MCF 10A (cell line): Measurements from ENCODE around the gene KLRF2. TPM values are rescaled to one million over a fixed set of nuclear protein-coding genes. Genes with fewer than 3 reads are reported as not detected.

Source experiments
- BruUV-seq: library from RNA; stranded (reverse); fragments of 400-500 nt; replicated peaks from 2 replicates; lab custom pipeline; 2021; lab: Mats Ljungman, UMichigan
- CTCF ChIA-PET: fragments of 300-600 bp; sonication (Branson Sonifier 250); formaldehyde crosslinking; extraction: SDS; loops from one replicate; lab custom pipeline; 2021; ENCODE audit warnings: antibody characterized with exemption, inconsistent platforms; lab: Yijun Ruan, JAX
- POLR2A ChIA-PET: fragments of 300-600, 350-650 bp; sonication (Branson Sonifier 250); formaldehyde crosslinking; extraction: SDS; loops from one replicate; lab custom pipeline; 2020; ENCODE audit warnings: antibody characterized with exemption, inconsistent platforms; lab: Yijun Ruan, JAX
- DNase-seq: peaks from one replicate; pipeline ENCODE4 v3.0.0-alpha.2; 2018; ENCODE audit not compliant: unreplicated experiment
- H3K27ac Mint-ChIP-seq: one replicate; pipeline ENCODE4 v1.8.0; 2022; ENCODE audit warnings: mild to moderate bottlenecking, low read depth, mixed read lengths; ENCODE audit not compliant: unreplicated experiment
- H3K27me3 Mint-ChIP-seq: one replicate; pipeline ENCODE4 v1.8.0; 2022; ENCODE audit warnings: mixed read lengths; ENCODE audit not compliant: insufficient read depth, unreplicated experiment
- H3K36me3 Mint-ChIP-seq: one replicate; pipeline ENCODE4 v1.8.0; 2022; ENCODE audit warnings: mild to moderate bottlenecking, moderate library complexity, mixed read lengths; ENCODE audit not compliant: insufficient read depth, unreplicated experiment
- H3K4me1 Mint-ChIP-seq: one replicate; pipeline ENCODE4 v1.8.0; 2022; ENCODE audit warnings: mixed read lengths; ENCODE audit not compliant: insufficient read depth, unreplicated experiment
- H3K4me3 Mint-ChIP-seq: one replicate; pipeline ENCODE4 v1.8.0; 2022; ENCODE audit warnings: mild to moderate bottlenecking, moderate library complexity, mixed read lengths; ENCODE audit not compliant: unreplicated experiment
- H3K9me3 Mint-ChIP-seq: one replicate; pipeline ENCODE4 v1.8.0; 2022; ENCODE audit warnings: mixed read lengths; ENCODE audit not compliant: unreplicated experiment
- CTCF ChIP-seq: fragments of 200-600 bp; IDR thresholded peaks from one replicate; pipeline ENCODE4 v1.8.0; 2022; ENCODE audit warnings: antibody characterized with exemption, mild to moderate bottlenecking; ENCODE audit not compliant: unreplicated experiment
- intact Hi-C: fragments of 100-400 bp; cut with micrococcal nuclease; formaldehyde crosslinking; loops from 2 replicates; pipeline ENCODE4 v1.14.1; 2022
- total RNA-seq: library from RNA; stranded (reverse); gene quantifications from 2 replicates; pipeline ENCODE4 v1.2.3, GENCODE V29; 2022

KLRF2 gene
- total RNA-seq, 1 experiment from 2014 or later, result not detected

- no peaks in the 10 kb centered on the region for H3K27me3 Mint-ChIP-seq
- ChIA-PET CTCF (interaction anchor here (0.6 kb wide), 1 partner anchor 558 kb away, joined by 3 read pairs; no protein-coding TSS in a partner anchor), POLR2A (interaction anchor here (1.1 to 2.6 kb wide), 5 partner anchors 11 to 18 kb away, joined by 3 to 46 read pairs (median 7); partner anchors contain the start of gene CLEC2B)
- no peak overlapping the region for H3K4me3 Mint-ChIP-seq
- intact Hi-C loops, result no loop called here
- DNase-seq, result peak; percentile 83
- H3K9me3 Mint-ChIP-seq, result no peaks in the 10 kb centered on the region
- no peak overlapping the region for H3K27ac Mint-ChIP-seq
- H3K4me1 Mint-ChIP-seq, result peaks cover 6% of the 10 kb centered on the region
- no peaks in the 10 kb centered on the region for H3K36me3 Mint-ChIP-seq
- TF ChIP-seq CTCF, result no peak
- BruUV-seq, result no TSS peak
These were observed 1.9 kb downstream of the KLRF2 start for GRCh38 chr12:9883175-9883574.

GRCh38 chr12:9888665-9889273 lies 7.5 kb downstream of the KLRF2 start:
- Mint-ChIP-seq H3K9me3 (no peaks in the 10 kb centered on the region), H3K4me3 (no peak overlapping the region), H3K36me3 (no peaks in the 10 kb centered on the region), H3K27ac (no peak overlapping the region), H3K4me1 (no peaks in the 10 kb centered on the region), H3K27me3 (no peaks in the 10 kb centered on the region)
- no peak for DNase-seq
- POLR2A ChIA-PET, result no interaction called here
- no peak for TF ChIP-seq CTCF
- intact Hi-C loops, result no loop called here
- CTCF ChIA-PET, result no interaction called here
- BruUV-seq, result no TSS peak

- no peaks in the 10 kb centered on the region for H3K27me3 Mint-ChIP-seq
- H3K4me1 Mint-ChIP-seq, result no peaks in the 10 kb centered on the region
- H3K4me3 Mint-ChIP-seq, result no peak overlapping the region
- DNase-seq, result no peak
- TF ChIP-seq CTCF, result no peak
- H3K27ac Mint-ChIP-seq, result no peak overlapping the region
- POLR2A ChIA-PET, result interaction anchor here (2.0 to 2.9 kb wide), 2 partner anchors 12 to 24 kb away, joined by 10 to 18 read pairs; no protein-coding TSS in a partner anchor
- H3K36me3 Mint-ChIP-seq, result no peaks in the 10 kb centered on the region
- no TSS peak for BruUV-seq
- no peaks in the 10 kb centered on the region for H3K9me3 Mint-ChIP-seq
- intact Hi-C loops, result no loop called here
- CTCF ChIA-PET, result interaction anchor here (0.6 to 1.6 kb wide), 3 partner anchors 24 to 145 kb away, joined by 3 to 6 read pairs (median 3); no protein-coding TSS in a partner anchor
These were observed 14.1 kb downstream of the KLRF2 start for GRCh38 chr12:9895215-9895971.

- BruUV-seq, result no TSS peak
- H3K27me3 Mint-ChIP-seq, result no peaks in the 10 kb centered on the region
- no peaks in the 10 kb centered on the region for H3K4me1 Mint-ChIP-seq
- no peak overlapping the region for H3K4me3 Mint-ChIP-seq
- H3K36me3 Mint-ChIP-seq, result no peaks in the 10 kb centered on the region
- no peak for TF ChIP-seq CTCF
- ChIA-PET POLR2A (interaction anchor here (0.7 kb wide), 1 partner anchor 130 kb away, joined by 3 read pairs; no protein-coding TSS in a partner anchor), CTCF (interaction anchor here (0.7 kb wide), 2 partner anchors 159 to 544 kb away, joined by 3 read pairs; no protein-coding TSS in a partner anchor)
- no peak overlapping the region for H3K27ac Mint-ChIP-seq
- no peak for DNase-seq
- peaks cover 2% of the 10 kb centered on the region for H3K9me3 Mint-ChIP-seq
- intact Hi-C loops, result no loop called here
These were observed 16.2 kb downstream of the KLRF2 start for GRCh38 chr12:9897535-9897934.
